Chondrocyte (in vitro differentiated cells): ENCODE measurements around the gene SUSD1. TPM values are rescaled to one million over a fixed set of nuclear protein-coding genes. Genes with fewer than 3 reads are reported as not detected.

ENCODE experiments used
- DNase-seq: peaks from one replicate; pipeline ENCODE4 v3.0.0; 2021; ENCODE audit warnings: mixed read lengths, low spot score
- H3K27ac Mint-ChIP-seq: one replicate; pipeline ENCODE4 v1.8.0; 2021; ENCODE audit warnings: mild to moderate bottlenecking, moderate library complexity, mixed read lengths; ENCODE audit not compliant: unreplicated experiment
- H3K27me3 Mint-ChIP-seq: 2 replicates; pipeline ENCODE4 v1.8.0; 2021; ENCODE audit warnings: low read depth, mixed read lengths
- H3K36me3 Mint-ChIP-seq: 2 replicates; pipeline ENCODE4 v1.8.0; 2021; ENCODE audit warnings: low read depth, mixed read lengths
- H3K4me1 Mint-ChIP-seq: 2 replicates; pipeline ENCODE4 v1.8.0; 2021; ENCODE audit warnings: low read depth, mild to moderate bottlenecking, mixed read lengths
- H3K4me3 Mint-ChIP-seq: one replicate; pipeline ENCODE4 v1.8.0; 2021; ENCODE audit warnings: mild to moderate bottlenecking, moderate library complexity, mixed read lengths; ENCODE audit not compliant: unreplicated experiment
- H3K9me3 Mint-ChIP-seq: 2 replicates; pipeline ENCODE4 v1.8.0; 2021; ENCODE audit warnings: low read depth, mixed read lengths
- CTCF ChIP-seq: fragments of 200-600 bp; sonication (generic); IDR thresholded peaks from 2 replicates; pipeline ENCODE4 v1.5.0; 2021; ENCODE audit warnings: antibody characterized with exemption, mild to moderate bottlenecking, moderate library complexity
- total RNA-seq: library from RNA; stranded (reverse); gene quantifications from 3 replicates; pipeline ENCODE4 v1.2.1, GENCODE V29; 2021

Gene SUSD1
- total RNA-seq, 1 donor from 2014 or later, result 29.6 TPM

GRCh38 chr9:112015736-112016135 lies 159.4 kb downstream of the SUSD1 start:
- no peak overlapping the region for H3K4me3 Mint-ChIP-seq
- H3K36me3 Mint-ChIP-seq, result no peaks in the 10 kb centered on the region
- no peaks in the 10 kb centered on the region for H3K27me3 Mint-ChIP-seq
- peaks cover 30% of the 10 kb centered on the region for H3K4me1 Mint-ChIP-seq
- H3K27ac Mint-ChIP-seq, result no peak overlapping the region
- TF ChIP-seq CTCF, result no peak
- no peak for DNase-seq
- no peaks in the 10 kb centered on the region for H3K9me3 Mint-ChIP-seq

GRCh38 chr9:112015149-112015548 lies 159.9 kb downstream of the SUSD1 start:
- Mint-ChIP-seq H3K4me3 (no peak overlapping the region), H3K27me3 (no peaks in the 10 kb centered on the region), H3K9me3 (no peaks in the 10 kb centered on the region), H3K27ac (no peak overlapping the region), H3K4me1 (peaks cover 29% of the 10 kb centered on the region), H3K36me3 (no peaks in the 10 kb centered on the region)
- TF ChIP-seq CTCF, result no peak
- DNase-seq, result no peak

GRCh38 chr9:112013266-112013665 lies 161.8 kb downstream of the SUSD1 start:
- Mint-ChIP-seq H3K4me1 (peaks cover 29% of the 10 kb centered on the region), H3K27ac (peak overlapping the region; percentile 97), H3K27me3 (no peaks in the 10 kb centered on the region), H3K4me3 (no peak overlapping the region), H3K36me3 (no peaks in the 10 kb centered on the region), H3K9me3 (peaks cover 2% of the 10 kb centered on the region)
- no peak for DNase-seq
- no peak for TF ChIP-seq CTCF

GRCh38 chr9:112012026-112012902 lies 162.8 kb downstream of the SUSD1 start:
- DNase-seq, result no peak
- Mint-ChIP-seq H3K9me3 (peaks cover 3% of the 10 kb centered on the region), H3K36me3 (no peaks in the 10 kb centered on the region), H3K4me3 (peak overlapping the region; percentile 0), H3K27me3 (no peaks in the 10 kb centered on the region), H3K4me1 (peaks cover 35% of the 10 kb centered on the region), H3K27ac (peak overlapping the region; percentile 97)
- TF ChIP-seq CTCF, result no peak

GRCh38 chr9:112011051-112011620 lies 164.0 kb downstream of the SUSD1 start:
- peaks cover 36% of the 10 kb centered on the region for H3K4me1 Mint-ChIP-seq
- no peaks in the 10 kb centered on the region for H3K27me3 Mint-ChIP-seq
- no peak for DNase-seq
- H3K9me3 Mint-ChIP-seq, result peaks cover 3% of the 10 kb centered on the region
- no peak overlapping the region for H3K4me3 Mint-ChIP-seq
- TF ChIP-seq CTCF, result no peak
- H3K27ac Mint-ChIP-seq, result no peak overlapping the region
- H3K36me3 Mint-ChIP-seq, result no peaks in the 10 kb centered on the region
